Astrocyte (in vitro differentiated cells and primary cell): ENCODE measurements around the gene SLC7A6OS.

Source experiments
- CTCF ChIP-seq: IDR thresholded peaks from 2 replicates; pipeline ENCODE4 v1.5.1; 2011; ENCODE audit warnings: low read depth, mild to moderate bottlenecking, inconsistent platforms, low read length, moderate library complexity; ENCODE audit not compliant: insufficient read depth
- EZH2 ChIP-seq: IDR thresholded peaks from 2 replicates; pipeline ENCODE4 v1.6.1; 2012; ENCODE audit warnings: mild to moderate bottlenecking, low read length, inconsistent platforms; ENCODE audit not compliant: insufficient read depth

- no peak for TF ChIP-seq CTCF
- TF ChIP-seq EZH2 = no peak
These were observed 40.7 kb upstream of the SLC7A6OS start for GRCh38 chr16:68351463-68351862.
